Measurements from ENCODE around the gene RRP7A. TPM values are rescaled to one million over a fixed set of nuclear protein-coding genes. Genes with fewer than 3 reads are reported as not detected.
A peak's percentile ranks its signal among the peaks of the same experiment; 100 is the strongest.

The RRP7A gene
- total RNA-seq, 1 experiment from 2014 or later: 50.2 TPM

GRCh38 chr22:42562279-42562678, 42.7 kb upstream of the RRP7A start:
- Histone ChIP-seq H3K9me3 (ENCODE audit: low read length) (no peaks in the 10 kb centered on the region), H3K4me1 (ENCODE audit: insufficient read depth, low read length) (no peaks in the 10 kb centered on the region), H3K4me2 (ENCODE audit: low read length) (no peak overlapping the region), H4K20me1 (ENCODE audit: low read length) (no peaks in the 10 kb centered on the region), H2AFZ (ENCODE audit: low read length) (no peak overlapping the region), H3F3A (ENCODE audit: low read length, unreplicated experiment) (no peaks in the 10 kb centered on the region), H3K27ac (ENCODE audit: low read length) (no peak overlapping the region), H3K27me3 (ENCODE audit: low read length) (no peaks in the 10 kb centered on the region), H3K79me2 (ENCODE audit: low read length) (no peaks in the 10 kb centered on the region), H3K9me2 (replicated peaks; ENCODE audit: low read length) (no peaks in the 10 kb centered on the region), H3K4me3 (ENCODE audit: low read length) (no peak overlapping the region), H3K9ac (ENCODE audit: low read length) (no peak overlapping the region), H3K36me3 (ENCODE audit: low read depth, low read length) (no peaks in the 10 kb centered on the region)
- no peak for DNase-seq
- intact Hi-C loops (cut with micrococcal nuclease): no loop called here
- TF ChIP-seq EZH2 (IDR thresholded peaks at IDR 0.05; ENCODE audit: low read length, unreplicated experiment): no peak
- TF ChIP-seq CTCF (conservative IDR thresholded peaks at IDR 0.05; ENCODE audit: low read depth, low read length): no peak
- no peak for TF ChIP-seq EZH2phosphoT487 (IDR thresholded peaks at IDR 0.05; ENCODE audit: borderline replicate concordance, low read length)
- ChIA-PET POLR2A (ENCODE audit: unreplicated experiment) (no interaction called here), CTCF (no interaction called here)
- no peak for ATAC-seq
- BruUV-seq (replicated peaks): no TSS peak

- H3K4me1 ChIP-seq (ENCODE audit: insufficient read depth, low read length): no peaks in the 10 kb centered on the region
- no peak for TF ChIP-seq CTCF (conservative IDR thresholded peaks at IDR 0.05; ENCODE audit: low read depth, low read length)
- no peak for TF ChIP-seq EZH2 (IDR thresholded peaks at IDR 0.05; ENCODE audit: low read length, unreplicated experiment)
- no peak for TF ChIP-seq EZH2phosphoT487 (IDR thresholded peaks at IDR 0.05; ENCODE audit: borderline replicate concordance, low read length)
- intact Hi-C loops (cut with micrococcal nuclease): no loop called here
- no peaks in the 10 kb centered on the region for H4K20me1 ChIP-seq (ENCODE audit: low read length)
- no peak for ATAC-seq
- H3K4me2 ChIP-seq (ENCODE audit: low read length): no peak overlapping the region
- DNase-seq: no peak
- ChIA-PET POLR2A (ENCODE audit: unreplicated experiment) (no interaction called here), CTCF (no interaction called here)
- H3F3A ChIP-seq (ENCODE audit: low read length, unreplicated experiment): no peaks in the 10 kb centered on the region
- H3K9ac ChIP-seq (ENCODE audit: low read length): no peak overlapping the region
- H3K9me2 ChIP-seq (replicated peaks; ENCODE audit: low read length): no peaks in the 10 kb centered on the region
- no peaks in the 10 kb centered on the region for H3K27me3 ChIP-seq (ENCODE audit: low read length)
- no peak overlapping the region for H3K27ac ChIP-seq (ENCODE audit: low read length)
- no TSS peak for BruUV-seq (replicated peaks)
- H3K79me2 ChIP-seq (ENCODE audit: low read length): no peaks in the 10 kb centered on the region
- no peaks in the 10 kb centered on the region for H3K9me3 ChIP-seq (ENCODE audit: low read length)
- H3K4me3 ChIP-seq (ENCODE audit: low read length): no peak overlapping the region
- H3K36me3 ChIP-seq (ENCODE audit: low read depth, low read length): no peaks in the 10 kb centered on the region
- H2AFZ ChIP-seq (ENCODE audit: low read length): no peak overlapping the region
Observed at GRCh38 chr22:42561856-42562255, 42.3 kb upstream of the RRP7A start.

GRCh38 chr22:42560781-42561180, 41.2 kb upstream of the RRP7A start:
- no peak overlapping the region for H3K27ac ChIP-seq (ENCODE audit: low read length)
- intact Hi-C loops (cut with micrococcal nuclease): no loop called here
- H3K4me2 ChIP-seq (ENCODE audit: low read length): no peak overlapping the region
- no peaks in the 10 kb centered on the region for H3K4me1 ChIP-seq (ENCODE audit: insufficient read depth, low read length)
- H2AFZ ChIP-seq (ENCODE audit: low read length): no peak overlapping the region
- no peak overlapping the region for H3K4me3 ChIP-seq (ENCODE audit: low read length)
- H3F3A ChIP-seq (ENCODE audit: low read length, unreplicated experiment): no peaks in the 10 kb centered on the region
- no peaks in the 10 kb centered on the region for H3K9me2 ChIP-seq (replicated peaks; ENCODE audit: low read length)
- H3K79me2 ChIP-seq (ENCODE audit: low read length): no peaks in the 10 kb centered on the region
- no peak for TF ChIP-seq EZH2 (IDR thresholded peaks at IDR 0.05; ENCODE audit: low read length, unreplicated experiment)
- TF ChIP-seq CTCF (conservative IDR thresholded peaks at IDR 0.05; ENCODE audit: low read depth, low read length): peak; percentile 55
- no peak for TF ChIP-seq EZH2phosphoT487 (IDR thresholded peaks at IDR 0.05; ENCODE audit: borderline replicate concordance, low read length)
- no peaks in the 10 kb centered on the region for H3K27me3 ChIP-seq (ENCODE audit: low read length)
- H3K36me3 ChIP-seq (ENCODE audit: low read depth, low read length): no peaks in the 10 kb centered on the region
- no peaks in the 10 kb centered on the region for H4K20me1 ChIP-seq (ENCODE audit: low read length)
- ChIA-PET POLR2A (ENCODE audit: unreplicated experiment) (no interaction called here), CTCF (no interaction called here)
- H3K9me3 ChIP-seq (ENCODE audit: low read length): no peaks in the 10 kb centered on the region
- DNase-seq (no peak), ATAC-seq (no peak; the same call in 1 of the 2 replicates)
- BruUV-seq (replicated peaks): no TSS peak
- no peak overlapping the region for H3K9ac ChIP-seq (ENCODE audit: low read length)

Data from PC-3 (cell line).